Measurements from ENCODE around the gene CLEC3B. TPM values are rescaled to one million over a fixed set of nuclear protein-coding genes. Genes with fewer than 3 reads are reported as not detected.

CLEC3B gene
- total and polyA plus RNA-seq, 12 donors: 34.8 to 355 (median 59.4) TPM

GRCh38 chr3:44993471-44994205 is 32.5 kb upstream of the CLEC3B start:
- ATAC-seq (peak in 3 of 8 donors; percentile 24 to 51 (median 49)), DNase-seq (no peak)
- H3K9me3 ChIP-seq: no peaks in the 10 kb centered on the region
- intact Hi-C loops (cut with DNase I): loop anchor here in 1 of 10 donors (5.0 kb wide), 1 partner anchor 34 kb away; the partner anchor contains the start of gene CLEC3B
- no peak overlapping the region for H3K4me3 ChIP-seq
- peaks cover 12 to 66% (median 35%) of the 10 kb centered on the region in 9 donors for H3K4me1 ChIP-seq
- no peaks in the 10 kb centered on the region for H3K27me3 ChIP-seq
- no peak for TF ChIP-seq CTCF (IDR thresholded peaks at IDR 0.05)
- peak overlapping the region in 4 of 10 donors; percentile 26 to 63 (median 32) for H3K27ac ChIP-seq
- H3K36me3 ChIP-seq: peaks cover 0 to 62% (median 11%) of the 10 kb centered on the region in 9 donors

GRCh38 chr3:44995142-44995770 is 30.8 kb upstream of the CLEC3B start:
- no peak overlapping the region for H3K4me3 ChIP-seq
- H3K27ac ChIP-seq: peak overlapping the region in 3 of 10 donors; percentile 21 to 42 (median 23)
- no peak for TF ChIP-seq CTCF (IDR thresholded peaks at IDR 0.05)
- DNase-seq: peak in 1 of 2 donors; percentile 64
- intact Hi-C loops (cut with DNase I): no loop called here
- peaks cover 0 to 70% (median 19%) of the 10 kb centered on the region in 9 donors for H3K36me3 ChIP-seq
- H3K27me3 ChIP-seq: no peaks in the 10 kb centered on the region
- WGBS, 2 donors: 88 to 89% methylated on average over 8 of the region's 8 CpGs
- peak in 7 of 8 donors; percentile 35 to 76 (median 53) for ATAC-seq
- peaks cover 12 to 55% (median 30%) of the 10 kb centered on the region in 9 donors for H3K4me1 ChIP-seq
- no peaks in the 10 kb centered on the region for H3K9me3 ChIP-seq

GRCh38 chr3:44996556-44996969 is 29.5 kb upstream of the CLEC3B start:
- Histone ChIP-seq H3K27ac (no peak overlapping the region), H3K27me3 (no peaks in the 10 kb centered on the region), H3K4me1 (peaks cover 12 to 47% (median 29%) of the 10 kb centered on the region in 9 donors), H3K9me3 (no peaks in the 10 kb centered on the region), H3K36me3 (peaks cover 0 to 70% (median 19%) of the 10 kb centered on the region in 9 donors), H3K4me3 (no peak overlapping the region)
- intact Hi-C loops (cut with DNase I): no loop called here
- no peak for TF ChIP-seq CTCF (IDR thresholded peaks at IDR 0.05)
- ATAC-seq: no peak
- WGBS, 2 donors: 81 to 90% methylated on average over 3 of the region's 3 CpGs
- no peak for DNase-seq

- ATAC-seq (no peak), DNase-seq (no peak)
- Histone ChIP-seq H3K9me3 (peaks cover 0 to 3% (median 0%) of the 10 kb centered on the region in 11 donors), H3K27me3 (no peaks in the 10 kb centered on the region), H3K4me3 (no peak overlapping the region), H3K36me3 (peaks cover 0 to 83% (median 19%) of the 10 kb centered on the region in 9 donors), H3K4me1 (peaks cover 14 to 60% (median 37%) of the 10 kb centered on the region in 9 donors), H3K27ac (no peak overlapping the region)
- intact Hi-C loops (cut with DNase I): no loop called here
- TF ChIP-seq CTCF (IDR thresholded peaks at IDR 0.05): no peak
- 86 to 93% methylated on average over 2 of the region's 2 CpGs for WGBS, 2 donors
Measured at GRCh38 chr3:44999782-45000181, 26.3 kb upstream of the CLEC3B start.

Data from heart right ventricle (tissue), 16 donors.